SH-SY5Y (cell line): Measurements from ENCODE around the gene GPR137.

Source experiments
- GATA2 ChIP-seq: IDR thresholded peaks from 2 replicates; pipeline ENCODE4 v1.6.1; 2011; ENCODE audit warnings: mild to moderate bottlenecking, low read depth, low read length
- GATA3 ChIP-seq: IDR thresholded peaks from 2 replicates; pipeline ENCODE4 v1.6.1; 2011; ENCODE audit warnings: low read depth, mild to moderate bottlenecking, low read length, moderate library complexity

DNA sequence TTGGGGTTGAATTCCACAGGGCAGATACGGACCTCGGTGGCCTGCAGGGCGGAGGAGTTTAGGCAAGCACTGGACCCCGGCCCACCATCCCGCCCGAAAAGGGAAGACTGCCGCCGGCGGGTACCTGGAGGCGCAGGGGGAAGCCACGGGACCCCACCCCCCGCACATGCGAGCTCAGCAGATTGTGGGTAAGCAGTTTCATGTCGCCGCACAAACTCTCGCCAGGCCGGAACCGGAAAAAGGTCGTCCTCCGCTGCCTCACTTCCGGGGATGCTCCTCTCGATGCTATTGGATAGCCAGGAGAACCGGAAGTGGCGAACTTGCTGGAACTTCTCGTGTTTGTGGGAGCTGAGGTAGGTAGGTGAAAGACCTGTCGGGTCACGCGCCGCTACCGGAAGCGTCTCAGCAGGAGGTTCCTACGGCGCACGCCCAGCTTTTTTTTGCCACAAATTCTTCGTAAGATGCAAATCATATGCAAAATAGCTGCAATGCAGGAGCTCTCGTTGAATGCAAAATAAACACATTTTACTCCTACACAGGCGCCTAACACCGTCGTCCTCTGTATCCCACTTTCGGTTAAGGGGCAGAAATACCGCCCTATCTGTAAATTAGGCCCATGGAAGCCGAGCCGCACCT, 31.8 kb downstream of the GPR137 start, which contains the start of gene TRMT112:
- TF ChIP-seq GATA3 (no peak), GATA2 (no peak)
